HepG2 (cell line): Measurements from ENCODE around the gene BRD1. TPM values are rescaled to one million over a fixed set of nuclear protein-coding genes. Genes with fewer than 3 reads are reported as not detected.

Experiments used
- ATAC-seq: fragments of 200-7000 bp; cut with Tn5 transposase; 3 replicates; pipeline ENCODE4 v1.9.1; 2020; ENCODE audit warnings: mild to moderate bottlenecking, moderate library complexity
- BruUV-seq: library from RNA; stranded (reverse); fragments of 400-500 nt; replicated peaks from 2 replicates; lab custom pipeline; 2021; lab: Mats Ljungman, UMichigan
- CTCF ChIA-PET: fragments of 300-600 bp; formaldehyde crosslinking; extraction: SDS; loops from one replicate; lab custom pipeline; 2021; ENCODE audit warnings: low total read pairs, inconsistent platforms, low intra/inter-chr PET ratio; lab: Yijun Ruan, JAX
- POLR2A ChIA-PET: fragments of 350-600 bp; sonication (Branson Sonifier 250); formaldehyde crosslinking; loops from one replicate; lab custom pipeline; 2020; ENCODE audit warnings: antibody characterized with exemption, inconsistent platforms; lab: Yijun Ruan, JAX
- DNase-seq: peaks from one replicate; pipeline ENCODE4 v3.0.0-alpha.2; 2015; ENCODE audit warnings: low spot score
- FAIRE-seq: peaks from 3 replicates; lab custom pipeline; 2011; peaks lifted over from hg19 to GRCh38; lab: Jason Lieb, UNC
- H2AFZ ChIP-seq: one replicate; pipeline ENCODE4 v1.6.1; 2011; ENCODE audit warnings: low read length, inconsistent platforms
- H3K27ac ChIP-seq: fragments of 300-600 bp; 3 replicates; pipeline ENCODE4 v1.8.0; 2011; ENCODE audit warnings: mixed run types, mild to moderate bottlenecking, mixed read lengths, low read length, inconsistent platforms; ENCODE audit not compliant: insufficient read depth; ENCODE audit errors: extremely low read length
- H3K27me3 ChIP-seq, 2 experiments: fragments of 200-600 bp in 1 of 2; 2 replicates in 1 of 2; 3 replicates in 1 of 2; pipeline versions ENCODE4 v1.6.0 to v1.8.0; 2011; ENCODE audit warnings: low read length in 2 of 2, mild to moderate bottlenecking in 2 of 2, moderate library complexity in 2 of 2, inconsistent platforms in 1 of 2; ENCODE audit not compliant: insufficient read depth in 2 of 2, control insufficient read depth in 1 of 2
- H3K36me3 ChIP-seq, 2 experiments: fragments of 200-600 bp in 1 of 2; replicated peaks in 1 of 2; 2 replicates in 1 of 2; 3 replicates in 1 of 2; pipeline versions ENCODE4 v1.5.1 to v1.8.0; 2011; ENCODE audit warnings: low read length in 2 of 2, inconsistent platforms in 1 of 2; ENCODE audit not compliant: insufficient read depth in 2 of 2, control insufficient read depth in 1 of 2
- H3K4me1 ChIP-seq: 2 replicates; pipeline ENCODE4 v1.5.1; 2012; ENCODE audit warnings: low read length, inconsistent platforms; ENCODE audit not compliant: insufficient read depth
- H3K4me2 ChIP-seq: 2 replicates; pipeline ENCODE4 v1.6.0; 2011; ENCODE audit warnings: low read depth, low read length, inconsistent platforms
- H3K4me3 ChIP-seq, 3 experiments: fragments of 200-600 bp in 1 of 3; sonication (generic), shearing (Covaris generic) in 1 of 3; replicated peaks in 1 of 3; 2 replicates each; pipeline ENCODE4 v1.5.1; 2011 to 2016; ENCODE audit warnings: low read length in 3 of 3, inconsistent platforms in 2 of 3, low read depth in 2 of 3, mild to moderate bottlenecking in 2 of 3, control low read depth in 1 of 3, mixed read lengths in 1 of 3; ENCODE audit not compliant: insufficient read depth in 1 of 3
- H3K79me2 ChIP-seq: one replicate; pipeline ENCODE4 v1.6.1; 2011; ENCODE audit warnings: low read length, inconsistent platforms; ENCODE audit not compliant: insufficient read depth
- H3K9ac ChIP-seq: 2 replicates; pipeline ENCODE4 v1.6.0; 2011; ENCODE audit warnings: mild to moderate bottlenecking, low read depth, low read length, inconsistent platforms; ENCODE audit not compliant: insufficient read depth
- H3K9me3 ChIP-seq: 2 replicates; pipeline ENCODE4 v1.5.1; 2012; ENCODE audit warnings: mild to moderate bottlenecking, low read length
- H4K20me1 ChIP-seq: 2 replicates; pipeline ENCODE4 v1.6.0; 2011; ENCODE audit warnings: inconsistent platforms, mild to moderate bottlenecking, low read length, moderate library complexity; ENCODE audit not compliant: insufficient read depth
- ARID5B ChIP-seq: IDR thresholded peaks from 2 replicates; pipeline ENCODE4 v1.4.0; 2020; ENCODE audit warnings: mild to moderate bottlenecking, missing genetic modification reagents
- ATF4 ChIP-seq, 2 experiments: fragments of 450-650 bp in 1 of 2; sonication (generic) in 1 of 2; formaldehyde crosslinking; IDR thresholded peaks; 2 replicates each; pipeline versions ENCODE4 v1.5.0 to v1.8.0; 2020 to 2022; ENCODE audit warnings: mild to moderate bottlenecking in 1 of 2, missing genetic modification reagents in 1 of 2
- IRF9 ChIP-seq: sonication (generic); formaldehyde crosslinking; IDR thresholded peaks from 2 replicates; pipeline ENCODE4 v1.8.0; 2022; ENCODE audit warnings: missing genetic modification reagents, mild to moderate bottlenecking, borderline replicate concordance
- JUN ChIP-seq: sonication (generic); formaldehyde crosslinking; IDR thresholded peaks from 2 replicates; pipeline ENCODE4 v1.4.0; 2020; ENCODE audit warnings: mild to moderate bottlenecking, missing genetic modification reagents
- NR2F2 ChIP-seq: IDR thresholded peaks from 2 replicates; pipeline ENCODE4 v1.6.1; 2012; ENCODE audit warnings: low read depth, inconsistent platforms, borderline replicate concordance
- SP2 ChIP-seq: sonication (generic); formaldehyde crosslinking; IDR thresholded peaks from 2 replicates; pipeline ENCODE4 v1.5.1; 2020; ENCODE audit warnings: mild to moderate bottlenecking, missing genetic modification reagents
- TRIM24 ChIP-seq: sonication (generic); formaldehyde crosslinking; IDR thresholded peaks from 2 replicates; pipeline ENCODE4 v1.8.0; 2022; ENCODE audit warnings: mild to moderate bottlenecking, missing genetic modification reagents
- ZNF549 ChIP-seq: sonication (generic); formaldehyde crosslinking; IDR thresholded peaks from 2 replicates; pipeline ENCODE4 v1.5.0; 2020; ENCODE audit warnings: missing genetic modification reagents
- ZNF674 ChIP-seq: sonication (generic); formaldehyde crosslinking; IDR thresholded peaks from 2 replicates; pipeline ENCODE4 v1.5.0; 2020; ENCODE audit warnings: low read depth, mild to moderate bottlenecking, missing genetic modification reagents
- ZSCAN21 ChIP-seq: sonication (generic); formaldehyde crosslinking; IDR thresholded peaks from 2 replicates; pipeline ENCODE4 v1.8.0; 2022; ENCODE audit warnings: mild to moderate bottlenecking, missing genetic modification reagents, moderate library complexity, borderline replicate concordance
- WGBS: methylation state at CpG from one replicate; pipeline ENCODE4 v1.1.6; 2017; ENCODE audit warnings: low lambda C conversion rate; 5-methylcytosine and 5-hydroxymethylcytosine counted together
- in situ Hi-C: cut with HindIII; loops from 2 replicates; pipeline ENCODE4 v1.10.0; 2017; ENCODE audit warnings: low pct_unique_long_range_greater_than_20kb; ENCODE audit not compliant: extremely low pct_ligation_motif_present
- intact Hi-C: fragments of 100-400 bp; cut with micrococcal nuclease; formaldehyde crosslinking; loops from one replicate; pipeline ENCODE4 v1.10.0; 2022; ENCODE audit not compliant: unreplicated experiment
- polyA plus RNA-seq, 8 experiments: library from polyadenylated mRNA; depleted of rRNA in 3 of 8; stranded (reverse) in 7 of 8; unstranded in 1 of 8; fragments of >200 nt; fragmentation: Illumina TruSeq in 4 of 8; extraction: Trizol in 4 of 8; gene quantifications; 2 replicates each; pipeline versions ENCODE4 v1.2.1 to v1.2.3, GENCODE V29; 2011 to 2016; ENCODE audit warnings: low read depth in 4 of 8, missing spikeins in 1 of 8, mixed read lengths in 1 of 8; ENCODE audit not compliant: insufficient read depth in 1 of 8
- total RNA-seq, 5 experiments: library from RNA; depleted of rRNA; stranded (reverse); fragments of >200 nt; fragmentation: Illumina TruSeq; extraction: Trizol; gene quantifications; 2 replicates each; pipeline ENCODE4 v1.2.3, GENCODE V29; 2016; ENCODE audit warnings: low read depth in 1 of 5

BRD1 gene
- total and polyA plus RNA-seq, 2 of the 13 experiments (the other 11 are each of a cell fraction or from before 2014, with no cell fraction given), result 5.1 to 12.0 TPM

- DNase-seq (no peak), FAIRE-seq (no peak), ATAC-seq (no peak)
- Histone ChIP-seq H3K4me3 (no peak overlapping the region), H3K4me1 (peaks cover 33% of the 10 kb centered on the region), H2AFZ (no peak overlapping the region), H3K27ac (no peak overlapping the region), H3K4me2 (no peak overlapping the region), H4K20me1 (peaks cover 9% of the 10 kb centered on the region; the same call in 1 of the 2 replicates), H3K36me3 (no peaks in the 10 kb centered on the region; a peak in 1 of 5 replicates), H3K79me2 (peaks cover 85% of the 10 kb centered on the region), H3K27me3 (no peaks in the 10 kb centered on the region), H3K9me3 (peaks cover 14% of the 10 kb centered on the region), H3K9ac (no peak overlapping the region)
- BruUV-seq, result no TSS peak
- intact Hi-C loops, result no loop called here
- ChIA-PET POLR2A (no interaction called here), CTCF (no interaction called here)
- 97% methylated on average over 16 of the region's 17 CpGs for WGBS
- in situ Hi-C loops, result no loop called here
- TF ChIP-seq ZSCAN21 (CRISPR knock-in tag) (no peak), JUN (no peak), ATF4 (CRISPR knock-in tag; IDR thresholded peaks at IDR 0.05) (no peak), NR2F2 (no peak), ZNF549 (no peak), IRF9 (CRISPR knock-in tag) (no peak), ZNF674 (no peak), SP2 (no peak), ARID5B (CRISPR knock-in tag) (no peak), TRIM24 (no peak)
These were observed 37.5 kb upstream of the BRD1 start for GRCh38 chr22:49865156-49865555.
